ENCODE results near the gene NOS1AP.

GRCh38 chr1:162197041-162197531 lies 127.6 kb downstream of the NOS1AP start:
- TF ChIP-seq CTCF (IDR thresholded peaks at IDR 0.05; ENCODE audit: low read length) (no peak), EZH2 (optimal IDR thresholded peaks at IDR 0.05; ENCODE audit: low read depth, low read length) (no peak)
